ENCODE results near the gene ASTE1. TPM values are rescaled to one million over a fixed set of nuclear protein-coding genes. Genes with fewer than 3 reads are reported as not detected.

The ASTE1 gene
- total and polyA plus RNA-seq, 9 of the 15 experiments (the other 6 are each of a cell fraction or from before 2014, with no cell fraction given): 3.5 to 12.1 (median 6.9) TPM

DNA sequence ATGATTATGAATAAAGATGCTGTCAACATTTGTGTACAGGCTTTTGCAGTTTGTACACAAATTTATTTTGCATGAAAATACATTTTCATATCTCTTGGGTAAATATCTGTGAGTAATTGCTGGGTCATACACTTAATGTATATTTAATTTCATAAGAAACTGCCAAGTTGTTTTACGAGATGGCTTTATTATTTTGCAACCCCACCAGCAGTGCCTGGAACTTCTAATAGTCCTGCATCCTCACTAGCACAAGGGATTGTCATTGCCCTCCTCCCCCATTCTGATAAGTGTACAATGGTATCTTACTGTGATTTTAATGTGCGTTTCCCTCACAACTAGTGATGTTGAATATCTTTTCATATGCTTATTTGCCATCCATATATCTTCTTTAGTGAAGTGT, 45.2 kb downstream of the ASTE1 start:
- in situ Hi-C loops (cut with MboI): no loop called here
- H3K36me3 ChIP-seq (ENCODE audit: control insufficient read depth, insufficient read depth, low read length): peaks cover 22% of the 10 kb centered on the region; the same call in 2 of the 3 replicates
- 84% methylated on average over 2 of the region's 2 CpGs for WGBS (ENCODE audit: insufficient coverage, low coverage, missing lambda C conversion rate)
- TF ChIP-seq, protein P1, sequence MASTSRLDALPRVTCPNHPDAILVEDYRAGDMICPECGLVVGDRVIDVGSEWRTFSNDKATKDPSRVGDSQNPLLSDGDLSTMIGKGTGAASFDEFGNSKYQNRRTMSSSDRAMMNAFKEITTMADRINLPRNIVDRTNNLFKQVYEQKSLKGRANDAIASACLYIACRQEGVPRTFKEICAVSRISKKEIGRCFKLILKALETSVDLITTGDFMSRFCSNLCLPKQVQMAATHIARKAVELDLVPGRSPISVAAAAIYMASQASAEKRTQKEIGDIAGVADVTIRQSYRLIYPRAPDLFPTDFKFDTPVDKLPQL (IDR thresholded peaks at IDR 0.05; ENCODE audit: extremely low read depth, insufficient read length): no peak
- TF ChIP-seq ZNF384 (IDR thresholded peaks at IDR 0.05; ENCODE audit: low read depth, low read length) (no peak), ATF1 (CRISPR knock-in tag; IDR thresholded peaks at IDR 0.05) (no peak), ATF1 (tag; IDR thresholded peaks at IDR 0.05) (no peak), PPARD (CRISPR knock-in tag; IDR thresholded peaks at IDR 0.05) (no peak), SMARCE1 (IDR thresholded peaks at IDR 0.05) (no peak), FIP1L1 (IDR thresholded peaks at IDR 0.05; ENCODE audit: low read depth, low read length, poor library complexity, severe bottlenecking) (no peak), ARID2 (IDR thresholded peaks at IDR 0.05) (no peak), ZFP36 (IDR thresholded peaks at IDR 0.05; ENCODE audit: low read depth, low read length, partially characterized antibody) (no peak), NR2F6 (CRISPR knock-in tag; IDR thresholded peaks at IDR 0.05) (no peak), GTF2E2 (tag; IDR thresholded peaks at IDR 0.05) (no peak), ZNF311 (CRISPR knock-in tag; IDR thresholded peaks at IDR 0.05) (no peak), TCFL5 (CRISPR knock-in tag; conservative IDR thresholded peaks at IDR 0.05) (no peak), RBM17 (IDR thresholded peaks at IDR 0.05; ENCODE audit: borderline replicate concordance, low read depth, low read length) (no peak)
- TF ChIP-seq, protein P2, sequence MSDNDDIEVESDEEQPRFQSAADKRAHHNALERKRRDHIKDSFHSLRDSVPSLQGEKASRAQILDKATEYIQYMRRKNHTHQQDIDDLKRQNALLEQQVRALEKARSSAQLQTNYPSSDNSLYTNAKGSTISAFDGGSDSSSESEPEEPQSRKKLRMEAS (CRISPR knock-in tag; IDR thresholded peaks at IDR 0.05): no peak
- TF ChIP-seq, protein P3, sequence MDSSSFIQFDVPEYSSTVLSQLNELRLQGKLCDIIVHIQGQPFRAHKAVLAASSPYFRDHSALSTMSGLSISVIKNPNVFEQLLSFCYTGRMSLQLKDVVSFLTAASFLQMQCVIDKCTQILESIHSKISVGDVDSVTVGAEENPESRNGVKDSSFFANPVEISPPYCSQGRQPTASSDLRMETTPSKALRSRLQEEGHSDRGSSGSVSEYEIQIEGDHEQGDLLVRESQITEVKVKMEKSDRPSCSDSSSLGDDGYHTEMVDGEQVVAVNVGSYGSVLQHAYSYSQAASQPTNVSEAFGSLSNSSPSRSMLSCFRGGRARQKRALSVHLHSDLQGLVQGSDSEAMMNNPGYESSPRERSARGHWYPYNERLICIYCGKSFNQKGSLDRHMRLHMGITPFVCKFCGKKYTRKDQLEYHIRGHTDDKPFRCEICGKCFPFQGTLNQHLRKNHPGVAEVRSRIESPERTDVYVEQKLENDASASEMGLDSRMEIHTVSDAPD (CRISPR knock-in tag; IDR thresholded peaks at IDR 0.05): no peak
- TF ChIP-seq, protein P4, sequence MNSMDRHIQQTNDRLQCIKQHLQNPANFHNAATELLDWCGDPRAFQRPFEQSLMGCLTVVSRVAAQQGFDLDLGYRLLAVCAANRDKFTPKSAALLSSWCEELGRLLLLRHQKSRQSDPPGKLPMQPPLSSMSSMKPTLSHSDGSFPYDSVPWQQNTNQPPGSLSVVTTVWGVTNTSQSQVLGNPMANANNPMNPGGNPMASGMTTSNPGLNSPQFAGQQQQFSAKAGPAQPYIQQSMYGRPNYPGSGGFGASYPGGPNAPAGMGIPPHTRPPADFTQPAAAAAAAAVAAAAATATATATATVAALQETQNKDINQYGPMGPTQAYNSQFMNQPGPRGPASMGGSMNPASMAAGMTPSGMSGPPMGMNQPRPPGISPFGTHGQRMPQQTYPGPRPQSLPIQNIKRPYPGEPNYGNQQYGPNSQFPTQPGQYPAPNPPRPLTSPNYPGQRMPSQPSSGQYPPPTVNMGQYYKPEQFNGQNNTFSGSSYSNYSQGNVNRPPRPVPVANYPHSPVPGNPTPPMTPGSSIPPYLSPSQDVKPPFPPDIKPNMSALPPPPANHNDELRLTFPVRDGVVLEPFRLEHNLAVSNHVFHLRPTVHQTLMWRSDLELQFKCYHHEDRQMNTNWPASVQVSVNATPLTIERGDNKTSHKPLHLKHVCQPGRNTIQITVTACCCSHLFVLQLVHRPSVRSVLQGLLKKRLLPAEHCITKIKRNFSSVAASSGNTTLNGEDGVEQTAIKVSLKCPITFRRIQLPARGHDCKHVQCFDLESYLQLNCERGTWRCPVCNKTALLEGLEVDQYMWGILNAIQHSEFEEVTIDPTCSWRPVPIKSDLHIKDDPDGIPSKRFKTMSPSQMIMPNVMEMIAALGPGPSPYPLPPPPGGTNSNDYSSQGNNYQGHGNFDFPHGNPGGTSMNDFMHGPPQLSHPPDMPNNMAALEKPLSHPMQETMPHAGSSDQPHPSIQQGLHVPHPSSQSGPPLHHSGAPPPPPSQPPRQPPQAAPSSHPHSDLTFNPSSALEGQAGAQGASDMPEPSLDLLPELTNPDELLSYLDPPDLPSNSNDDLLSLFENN (IDR thresholded peaks at IDR 0.05; ENCODE audit: low read depth in 2 of 2, low read length in 2 of 2): no peak

More for the DNA sequence above, 45.2 kb downstream of the ASTE1 start:
- Histone ChIP-seq H3K9me1 (ENCODE audit: control insufficient read depth, insufficient read depth, low read length) (no peaks in the 10 kb centered on the region), H3K27me3 (ENCODE audit: control insufficient read depth in 2 of 2, insufficient read depth in 2 of 2, low read length in 2 of 2) (no peaks in the 10 kb centered on the region), H3K9ac (ENCODE audit: insufficient read depth in 1 of 2, low read depth in 2 of 2, low read length in 2 of 2) (no peak overlapping the region), H3K4me3 (no peak overlapping the region), H3K4me1 (replicated peaks in 1 of 2; ENCODE audit: control insufficient read depth in 2 of 2, insufficient read depth in 2 of 2, low read length in 2 of 2) (no peaks in the 10 kb centered on the region), H3K27ac (ENCODE audit: extremely low read depth, low read depth, low read length) (no peak overlapping the region), H4K20me1 (replicated peaks; ENCODE audit: control insufficient read depth, insufficient read depth, low read length) (no peaks in the 10 kb centered on the region), H3K4me2 (ENCODE audit: insufficient read depth, low read length) (no peak overlapping the region), H3K9me3 (replicated peaks; ENCODE audit: control insufficient read depth, insufficient read depth, low read depth, low read length) (no peaks in the 10 kb centered on the region), H3K79me2 (ENCODE audit: control insufficient read depth, insufficient read depth, low read length) (no peaks in the 10 kb centered on the region), H2AFZ (ENCODE audit: low read depth, low read length) (no peak overlapping the region)
- ChIA-PET POLR2A (no interaction called here), CTCF (ENCODE audit: low intra/inter-chr PET ratio) (no interaction called here)
- no peak for DNase-seq (ENCODE audit: extremely low read depth in 1 of 4, low spot score in 3 of 4)
- FAIRE-seq: no peak
- intact Hi-C loops (cut with micrococcal nuclease): no loop called here
- no TSS peak for BruUV-seq (replicated peaks)
- ATAC-seq: no peak

All from K562 (cell line).